ENCODE data around the gene LMAN2L. TPM values are rescaled to one million over a fixed set of nuclear protein-coding genes. Genes with fewer than 3 reads are reported as not detected.

LMAN2L gene
- polyA plus RNA-seq, 1 of the 3 experiments (the other 2 are of a cell fraction): 17.7 TPM

- WGBS (ENCODE audit: low lambda C conversion rate): 90% methylated on average over 4 of the region's 6 CpGs
- H3K9me2 ChIP-seq: no peaks in the 10 kb centered on the region
- TF ChIP-seq SMC3 (IDR thresholded peaks at IDR 0.05; ENCODE audit: low read depth, low read length) (no peak), NFIC (IDR thresholded peaks at IDR 0.05; ENCODE audit: borderline replicate concordance) (no peak), FOXM1 (IDR thresholded peaks at IDR 0.05; ENCODE audit: low read depth) (no peak), EZH2phosphoT487 (IDR thresholded peaks at IDR 0.05; ENCODE audit: borderline replicate concordance, low read depth) (no peak), SIN3A (IDR thresholded peaks at IDR 0.05; ENCODE audit: borderline replicate concordance, low read depth, low read length) (no peak), USF1 (IDR thresholded peaks at IDR 0.05; ENCODE audit: borderline replicate concordance, low read depth) (no peak), GATA2 (CRISPR knock-in tag; IDR thresholded peaks at IDR 0.05) (no peak), POLR2AphosphoS5 (IDR thresholded peaks at IDR 0.05; ENCODE audit: low read depth, low read length) (no peak), FOSL2 (IDR thresholded peaks at IDR 0.05; ENCODE audit: borderline replicate concordance, low read depth) (no peak), MAX (IDR thresholded peaks at IDR 0.05; ENCODE audit: low read depth) (no peak), CHD2 (IDR thresholded peaks at IDR 0.05; ENCODE audit: low read length, partially characterized antibody) (no peak), TCF12 (IDR thresholded peaks at IDR 0.05) (no peak), YY1 (IDR thresholded peaks at IDR 0.05; ENCODE audit: low read depth) (no peak)
- TF ChIP-seq, protein P1, sequence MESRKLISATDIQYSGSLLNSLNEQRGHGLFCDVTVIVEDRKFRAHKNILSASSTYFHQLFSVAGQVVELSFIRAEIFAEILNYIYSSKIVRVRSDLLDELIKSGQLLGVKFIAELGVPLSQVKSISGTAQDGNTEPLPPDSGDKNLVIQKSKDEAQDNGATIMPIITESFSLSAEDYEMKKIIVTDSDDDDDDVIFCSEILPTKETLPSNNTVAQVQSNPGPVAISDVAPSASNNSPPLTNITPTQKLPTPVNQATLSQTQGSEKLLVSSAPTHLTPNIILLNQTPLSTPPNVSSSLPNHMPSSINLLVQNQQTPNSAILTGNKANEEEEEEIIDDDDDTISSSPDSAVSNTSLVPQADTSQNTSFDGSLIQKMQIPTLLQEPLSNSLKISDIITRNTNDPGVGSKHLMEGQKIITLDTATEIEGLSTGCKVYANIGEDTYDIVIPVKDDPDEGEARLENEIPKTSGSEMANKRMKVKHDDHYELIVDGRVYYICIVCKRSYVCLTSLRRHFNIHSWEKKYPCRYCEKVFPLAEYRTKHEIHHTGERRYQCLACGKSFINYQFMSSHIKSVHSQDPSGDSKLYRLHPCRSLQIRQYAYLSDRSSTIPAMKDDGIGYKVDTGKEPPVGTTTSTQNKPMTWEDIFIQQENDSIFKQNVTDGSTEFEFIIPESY (IDR thresholded peaks at IDR 0.05; ENCODE audit: borderline replicate concordance, low read depth): no peak
- H3K4me1 ChIP-seq (ENCODE audit: control insufficient read depth in 1 of 2, insufficient read depth in 2 of 2, low read depth in 1 of 2, low read length in 1 of 2): peaks cover 4 to 19% of the 10 kb centered on the region in 2 experiments; a peak in 2 of 4 replicates
- H3K27me3 ChIP-seq (ENCODE audit: insufficient read depth): no peaks in the 10 kb centered on the region
- H2AFZ ChIP-seq (ENCODE audit: low read depth): no peak overlapping the region
- peaks cover 3% of the 10 kb centered on the region for H3F3A ChIP-seq (replicated peaks; ENCODE audit: insufficient read depth)
- H3K36me3 ChIP-seq (replicated peaks in 1 of 2; ENCODE audit: control insufficient read depth in 1 of 2, insufficient read depth in 2 of 2, low read length in 1 of 2): no peaks in the 10 kb centered on the region
- no peaks in the 10 kb centered on the region for H3K9me3 ChIP-seq
- DNase-seq: no peak
- no peaks in the 10 kb centered on the region for H4K20me1 ChIP-seq (ENCODE audit: insufficient read depth)
- H3K79me2 ChIP-seq (ENCODE audit: insufficient read depth): no peaks in the 10 kb centered on the region
- no peak overlapping the region for H3K4me2 ChIP-seq
- ChIA-PET POLR2A (interaction anchor here (0.6 kb wide), 1 partner anchor 9 kb away, joined by 4 read pairs; no protein-coding TSS in a partner anchor), CTCF (interaction anchor here (0.6 to 1.8 kb wide), 4 partner anchors 11 to 203 kb away, joined by 3 to 4 read pairs (median 3); no protein-coding TSS in a partner anchor)
- no peak overlapping the region for H3K27ac ChIP-seq (ENCODE audit: low read depth in 2 of 2, low read length in 1 of 2)
- no peak overlapping the region for H3K4me3 ChIP-seq (ENCODE audit: low read depth in 2 of 2, low read length in 1 of 2)
- H3K9ac ChIP-seq: no peak overlapping the region
These were observed 17.6 kb upstream of the LMAN2L start for GRCh38 chr2:96757477-96757860.

DNA sequence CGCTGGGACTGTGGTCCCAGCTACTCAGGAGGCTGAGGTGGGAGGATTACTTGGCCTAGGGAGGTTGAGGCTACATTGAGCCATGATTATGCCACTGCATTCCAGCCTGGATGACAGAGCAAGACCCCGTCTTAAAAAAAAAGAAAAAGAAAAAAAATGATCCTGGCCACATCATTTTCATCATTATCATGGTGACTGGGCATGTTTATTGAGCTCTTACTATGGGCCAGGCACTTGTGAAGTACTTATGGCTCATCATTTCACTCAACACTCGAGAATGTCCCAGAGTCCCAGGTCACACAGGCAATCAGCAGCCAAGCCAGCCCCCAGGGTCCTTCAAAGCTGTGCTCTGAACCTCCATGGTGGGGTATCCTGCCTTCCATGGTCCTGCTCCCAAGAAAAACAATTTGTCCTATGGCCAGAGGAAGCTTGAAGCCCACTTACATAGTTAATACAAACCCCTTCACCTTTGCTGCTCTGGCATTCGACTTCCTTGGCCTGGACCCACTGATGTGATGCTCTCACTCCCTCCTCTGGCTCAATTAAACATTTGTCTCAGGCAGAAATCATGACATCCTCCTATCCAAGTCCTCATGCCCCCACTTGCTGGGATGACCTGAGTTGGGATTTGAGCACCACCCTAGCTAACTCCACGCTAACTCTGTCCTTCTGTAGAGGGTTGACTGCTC is 17.1 kb upstream of the LMAN2L start:
- no peaks in the 10 kb centered on the region for H3K36me3 ChIP-seq (replicated peaks in 1 of 2; ENCODE audit: control insufficient read depth in 1 of 2, insufficient read depth in 2 of 2, low read length in 1 of 2)
- peaks cover 4 to 14% of the 10 kb centered on the region in 2 experiments; a peak in 2 of 4 replicates for H3K4me1 ChIP-seq (ENCODE audit: control insufficient read depth in 1 of 2, insufficient read depth in 2 of 2, low read depth in 1 of 2, low read length in 1 of 2)
- H3K79me2 ChIP-seq (ENCODE audit: insufficient read depth): no peaks in the 10 kb centered on the region
- no peak overlapping the region for H3K4me2 ChIP-seq
- no peak for DNase-seq
- no peak overlapping the region for H2AFZ ChIP-seq (ENCODE audit: low read depth)
- peaks cover 3% of the 10 kb centered on the region for H3F3A ChIP-seq (replicated peaks; ENCODE audit: insufficient read depth)
- ChIA-PET POLR2A (interaction anchor here (0.6 kb wide), 1 partner anchor 8 kb away, joined by 4 read pairs; no protein-coding TSS in a partner anchor), CTCF (interaction anchor here (0.6 to 1.8 kb wide), 5 partner anchors 11 to 255 kb away, joined by 3 to 4 read pairs (median 3); no protein-coding TSS in a partner anchor)
- WGBS (ENCODE audit: low lambda C conversion rate): 75% methylated on average over 5 of the region's 5 CpGs
- H3K27me3 ChIP-seq (ENCODE audit: insufficient read depth): no peaks in the 10 kb centered on the region
- no peaks in the 10 kb centered on the region for H3K9me3 ChIP-seq
- no peak overlapping the region for H3K9ac ChIP-seq
- H3K27ac ChIP-seq (ENCODE audit: low read depth in 2 of 2, low read length in 1 of 2): no peak overlapping the region
- H3K9me2 ChIP-seq: no peaks in the 10 kb centered on the region
- H4K20me1 ChIP-seq (ENCODE audit: insufficient read depth): no peaks in the 10 kb centered on the region
- H3K4me3 ChIP-seq (ENCODE audit: low read depth in 2 of 2, low read length in 1 of 2): no peak overlapping the region
- TF ChIP-seq SMC3 (IDR thresholded peaks at IDR 0.05; ENCODE audit: low read depth, low read length): no peak
- no peak for TF ChIP-seq FOXJ3 (CRISPR knock-in tag; IDR thresholded peaks at IDR 0.05)
- no peak for TF ChIP-seq SIN3A (IDR thresholded peaks at IDR 0.05; ENCODE audit: borderline replicate concordance, low read depth, low read length)
- no peak for TF ChIP-seq NRF1 (IDR thresholded peaks at IDR 0.05; ENCODE audit: low read depth, low read length)
- TF ChIP-seq RAD21 (IDR thresholded peaks at IDR 0.05; ENCODE audit: low read length): no peak; the same call in 1 of the 2 replicates
- TF ChIP-seq JUND (IDR thresholded peaks at IDR 0.05): no peak
- no peak for TF ChIP-seq FOXM1 (IDR thresholded peaks at IDR 0.05; ENCODE audit: low read depth)
- no peak for TF ChIP-seq GATA2 (CRISPR knock-in tag; IDR thresholded peaks at IDR 0.05)
- TF ChIP-seq ELF1 (IDR thresholded peaks at IDR 0.05): no peak
- no peak for TF ChIP-seq RXRA (IDR thresholded peaks at IDR 0.05; ENCODE audit: borderline replicate concordance, low read depth)
- TF ChIP-seq CTCF (IDR thresholded peaks at IDR 0.05): no peak
- no peak for TF ChIP-seq USF1 (IDR thresholded peaks at IDR 0.05; ENCODE audit: borderline replicate concordance, low read depth)
